Ovary (tissue), 9 donors: ENCODE results near the gene ZMIZ1. TPM values are rescaled to one million over a fixed set of nuclear protein-coding genes. Genes with fewer than 3 reads are reported as not detected.

Experiments used
- DNase-seq, 5 donors: peaks; one replicate each; pipeline ENCODE4 v3.0.0-alpha.2; 2019 to 2020
- H3K27ac ChIP-seq, 2 donors: fragments of 200-600 bp; one replicate each; pipeline versions ENCODE4 v1.5.1 to v1.8.0; 2019 to 2022
- H3K27me3 ChIP-seq: fragments of 200-600 bp; one replicate; pipeline ENCODE4 v1.8.0; 2022
- H3K36me3 ChIP-seq: fragments of 200-600 bp; sonication (generic); one replicate; pipeline ENCODE4 v1.5.1; 2019
- H3K4me1 ChIP-seq: one replicate; pipeline ENCODE4 v1.8.1; 2013; ENCODE audit warnings: mild to moderate bottlenecking, moderate library complexity; ENCODE audit not compliant: insufficient read depth
- H3K4me3 ChIP-seq: fragments of 200-600 bp; sonication (generic); one replicate; pipeline ENCODE4 v1.5.1; 2017
- H3K9me3 ChIP-seq, 2 donors: fragments of 200-600 bp in 1 of 2; sonication (generic) in 1 of 2; one replicate each; pipeline versions ENCODE4 v1.5.1 to v1.8.1; 2013 to 2019; ENCODE audit warnings: mild to moderate bottlenecking in 1 of 2, moderate library complexity in 1 of 2
- EP300 ChIP-seq: sonication (generic); formaldehyde crosslinking; IDR thresholded peaks from one replicate; pipeline ENCODE4 v1.6.1; 2017; ENCODE audit warnings: antibody characterized with exemption
- POLR2A ChIP-seq: fragments of 450-650 bp; IDR thresholded peaks from one replicate; pipeline ENCODE4 v1.6.1; 2017; ENCODE audit warnings: antibody characterized with exemption, mild to moderate bottlenecking, moderate library complexity
- WGBS, 3 donors: extraction: QIAGEN DNeasy Blood & Tissue Kit in 1 of 3; methylation state at CpG; one replicate each; pipeline versions ENCODE4 v1.1.5 to v1.1.7; 2013 to 2017; 5-methylcytosine and 5-hydroxymethylcytosine counted together
- intact Hi-C, 4 donors: fragments of 100-400 bp; cut with DNase I; formaldehyde crosslinking; loops; one replicate each; pipeline versions ENCODE4 v1.11.0 to v1.15.1; 2022 to 2023
- polyA plus RNA-seq, 2 donors: library from polyadenylated mRNA; stranded (reverse); fragments of 200-250 nt in 1 of 2; fragments of 350-450 nt in 1 of 2; fragmentation: Illumina TruSeq in 1 of 2; extraction: RNeasy Lipid Tissue Mini Kit (QIAGEN cat#74804) in 1 of 2; gene quantifications; one replicate each; pipeline ENCODE4 v1.2.3, GENCODE V29; 2013 to 2014
- total RNA-seq, 7 donors: library from RNA; depleted of rRNA in 2 of 7; stranded (reverse); fragments of >200 nt in 2 of 7; fragmentation: NEBNext Ultra II Directional in 3 of 7; extraction: Animal tissue kit (Norgen Biotek cat#: 25700) in 3 of 7; gene quantifications; one replicate each; pipeline versions ENCODE4 v1.1.0 to v1.2.4, GENCODE V29; 2016 to 2023
- TF ChIP-seq, protein P1 (sequence below), 3 donors: fragments of 450-650 bp in 2 of 3; fragments of 200-600 bp in 1 of 3; IDR thresholded peaks; one replicate each; pipeline versions ENCODE4 v1.5.1 to v1.8.0; 2016 to 2022; ENCODE audit warnings: antibody characterized with exemption in 3 of 3, mild to moderate bottlenecking in 1 of 3
- donor health status: DM: no; HTN: no; CAD: no; lungs with moderate emphysema.
- donor health status: DM: no; HTN: no; CAD: no.
- donor health status: Bipolar disorder and iron deficiency.
- donor health status: DM: yes; HTN: yes; CAD: no.
- donor health status: DM: no; HTN: no; CAD: no.
- donor health status: DM: yes; HTN: yes; CAD: no.

The ZMIZ1 gene
- total and polyA plus RNA-seq, 9 donors, result 30.3 to 117 (median 69.1) TPM

DNA sequence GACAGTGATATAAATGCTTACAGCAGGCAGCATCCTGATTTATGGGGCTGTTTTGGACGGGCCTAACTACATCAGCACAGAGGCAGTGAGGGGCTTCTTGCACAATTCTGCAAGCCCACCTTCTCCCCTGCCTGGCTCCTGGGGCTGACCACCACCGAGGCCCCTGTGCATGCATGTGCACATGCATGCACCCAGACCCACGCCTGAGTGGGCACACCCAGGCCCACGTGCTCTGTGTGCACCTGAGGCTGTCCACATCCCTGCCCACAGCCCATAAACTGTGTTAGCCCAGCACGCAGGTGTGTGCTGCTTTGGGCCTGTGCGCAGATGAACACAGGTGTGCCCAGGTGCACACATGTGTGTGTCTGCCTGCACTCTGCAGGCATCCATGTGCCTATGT, 40.0 kb downstream of the ZMIZ1 start:
- H3K36me3 ChIP-seq, result no peaks in the 10 kb centered on the region
- H3K27me3 ChIP-seq, result no peaks in the 10 kb centered on the region
- peaks cover 58% of the 10 kb centered on the region for H3K4me1 ChIP-seq
- WGBS, 3 donors, result 54 to 69% (median 64%) methylated on average over 4 to 6 of the region's 6 CpGs
- intact Hi-C loops, result no loop called here
- DNase-seq, result no peak
- TF ChIP-seq EP300 (no peak), POLR2A (no peak)
- TF ChIP-seq, protein P1, sequence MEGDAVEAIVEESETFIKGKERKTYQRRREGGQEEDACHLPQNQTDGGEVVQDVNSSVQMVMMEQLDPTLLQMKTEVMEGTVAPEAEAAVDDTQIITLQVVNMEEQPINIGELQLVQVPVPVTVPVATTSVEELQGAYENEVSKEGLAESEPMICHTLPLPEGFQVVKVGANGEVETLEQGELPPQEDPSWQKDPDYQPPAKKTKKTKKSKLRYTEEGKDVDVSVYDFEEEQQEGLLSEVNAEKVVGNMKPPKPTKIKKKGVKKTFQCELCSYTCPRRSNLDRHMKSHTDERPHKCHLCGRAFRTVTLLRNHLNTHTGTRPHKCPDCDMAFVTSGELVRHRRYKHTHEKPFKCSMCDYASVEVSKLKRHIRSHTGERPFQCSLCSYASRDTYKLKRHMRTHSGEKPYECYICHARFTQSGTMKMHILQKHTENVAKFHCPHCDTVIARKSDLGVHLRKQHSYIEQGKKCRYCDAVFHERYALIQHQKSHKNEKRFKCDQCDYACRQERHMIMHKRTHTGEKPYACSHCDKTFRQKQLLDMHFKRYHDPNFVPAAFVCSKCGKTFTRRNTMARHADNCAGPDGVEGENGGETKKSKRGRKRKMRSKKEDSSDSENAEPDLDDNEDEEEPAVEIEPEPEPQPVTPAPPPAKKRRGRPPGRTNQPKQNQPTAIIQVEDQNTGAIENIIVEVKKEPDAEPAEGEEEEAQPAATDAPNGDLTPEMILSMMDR (IDR thresholded peaks at IDR 0.05), result no peak
- no peak overlapping the region for H3K4me3 ChIP-seq
- no peak overlapping the region for H3K27ac ChIP-seq
- H3K9me3 ChIP-seq, result no peaks in the 10 kb centered on the region

DNA sequence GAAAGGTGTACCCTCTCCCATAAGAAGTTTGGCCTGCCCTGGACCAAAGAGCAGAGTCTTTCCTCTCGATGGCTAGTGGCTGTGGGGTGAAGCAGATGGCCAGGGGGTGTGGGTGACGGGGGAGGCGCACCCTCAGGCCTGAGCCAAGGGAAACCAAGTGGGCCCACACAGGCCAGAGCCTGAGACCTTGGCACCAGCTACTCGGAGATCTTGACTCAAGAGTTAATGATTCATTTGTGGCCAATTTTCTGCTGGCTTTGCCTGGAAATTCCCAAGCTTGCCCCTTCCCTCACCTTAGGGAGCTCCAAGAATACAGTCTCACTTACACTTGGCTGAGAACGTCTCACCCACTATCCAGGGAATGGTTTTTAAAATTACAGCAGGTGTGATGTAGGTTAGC, 42.7 kb downstream of the ZMIZ1 start:
- Histone ChIP-seq H3K27ac (peak overlapping the region; percentile 46 to 76), H3K4me3 (no peak overlapping the region), H3K4me1 (peaks cover 58% of the 10 kb centered on the region), H3K27me3 (no peaks in the 10 kb centered on the region), H3K9me3 (no peaks in the 10 kb centered on the region), H3K36me3 (no peaks in the 10 kb centered on the region)
- no peak for DNase-seq
- TF ChIP-seq POLR2A (no peak), EP300 (no peak)
- TF ChIP-seq, protein P1 (IDR thresholded peaks at IDR 0.05), result no peak
- WGBS, 3 donors, result 59 to 71% (median 62%) methylated on average over 5 of the region's 5 CpGs
- intact Hi-C loops, result no loop called here

DNA sequence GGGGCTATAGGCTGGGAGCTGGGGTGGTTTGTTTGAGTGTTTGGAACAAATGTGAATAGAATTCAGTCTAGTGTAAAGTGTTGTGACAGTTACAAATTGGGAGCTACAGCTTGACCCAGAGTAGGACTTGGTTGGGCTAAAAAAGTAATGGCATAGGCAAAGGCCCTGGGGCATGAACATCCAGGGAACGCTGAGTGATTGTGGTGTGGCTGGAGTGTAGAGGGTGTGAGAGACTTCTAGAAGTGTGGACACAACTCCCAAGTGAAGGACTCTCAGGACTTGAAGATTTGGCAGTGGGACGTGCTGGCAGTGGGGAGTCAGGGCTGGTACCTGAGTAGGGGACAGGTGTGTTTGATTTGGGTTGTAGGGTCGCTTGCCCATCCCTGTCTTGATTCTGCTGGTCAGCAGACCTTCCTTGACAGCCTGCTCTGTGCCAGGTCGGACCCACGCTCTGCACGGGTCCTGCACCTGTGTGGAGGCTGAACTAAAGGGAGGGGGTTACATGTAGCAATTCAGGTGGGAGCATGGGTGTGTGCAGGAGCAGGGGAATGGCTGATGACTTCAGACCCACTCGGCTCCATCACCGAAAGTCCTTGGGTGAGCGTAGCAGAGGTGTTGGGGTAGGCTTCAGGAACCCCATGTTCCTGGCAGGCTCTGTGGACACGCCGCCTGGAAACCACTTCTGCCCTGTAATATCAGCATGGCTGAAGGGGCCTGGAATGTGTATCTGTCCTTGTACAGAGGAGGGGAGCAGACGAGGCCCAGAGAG, 43.3 kb downstream of the ZMIZ1 start:
- H3K9me3 ChIP-seq, result no peaks in the 10 kb centered on the region
- H3K27ac ChIP-seq, result peak overlapping the region; percentile 46 to 76
- peak in 4 of 5 donors; percentile 56 to 73 (median 66) for DNase-seq
- TF ChIP-seq, protein P1 (IDR thresholded peaks at IDR 0.05), result no peak
- no peak for TF ChIP-seq EP300
- H3K4me1 ChIP-seq, result peaks cover 63% of the 10 kb centered on the region
- H3K4me3 ChIP-seq, result no peak overlapping the region
- H3K36me3 ChIP-seq, result no peaks in the 10 kb centered on the region
- intact Hi-C loops, result no loop called here
- WGBS, 3 donors, result 43 to 55% (median 46%) methylated on average over 12 of the region's 12 CpGs
- no peaks in the 10 kb centered on the region for H3K27me3 ChIP-seq

DNA sequence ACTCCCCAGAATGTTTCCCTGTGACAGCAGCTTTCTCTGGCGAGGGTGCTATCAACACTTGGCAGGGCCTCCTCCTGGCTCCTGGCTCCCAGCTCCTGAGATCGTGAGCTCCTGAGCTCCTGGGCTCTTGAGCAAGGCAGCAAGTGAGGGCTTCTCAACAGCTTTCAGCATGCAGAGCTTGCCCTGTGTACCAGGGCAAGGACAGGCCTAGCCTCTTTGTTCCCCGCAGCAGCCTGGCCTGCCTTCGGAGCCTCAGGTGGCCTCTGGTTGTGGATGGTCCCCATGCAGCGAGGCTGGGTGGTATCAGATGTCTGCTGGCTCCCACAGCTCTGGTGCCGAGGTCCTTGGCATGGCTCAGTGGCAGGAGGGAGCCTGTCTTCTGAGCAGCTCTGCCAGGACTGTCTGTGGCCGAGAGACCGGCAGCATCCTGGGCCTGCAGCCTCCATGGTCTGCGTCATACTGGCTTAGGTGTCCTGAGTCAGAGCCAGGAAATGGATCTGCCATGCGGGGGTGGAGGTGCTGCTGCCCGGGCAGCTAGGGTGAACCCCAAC, 44.2 kb downstream of the ZMIZ1 start:
- WGBS, 3 donors, result 34 to 42% (median 37%) methylated on average over 9 to 11 of the region's 11 CpGs
- H3K27ac ChIP-seq, result peak overlapping the region; percentile 23 to 76
- H3K4me1 ChIP-seq, result peaks cover 73% of the 10 kb centered on the region
- DNase-seq, result peak; percentile 61 to 81 (median 69)
- H3K27me3 ChIP-seq, result no peaks in the 10 kb centered on the region
- intact Hi-C loops, result no loop called here
- TF ChIP-seq, protein P1 (IDR thresholded peaks at IDR 0.05), result no peak
- TF ChIP-seq EP300, result no peak
- no peak for TF ChIP-seq POLR2A
- no peak overlapping the region for H3K4me3 ChIP-seq
- H3K36me3 ChIP-seq, result no peaks in the 10 kb centered on the region
- H3K9me3 ChIP-seq, result no peaks in the 10 kb centered on the region
